ENCODE results near the gene KRT15.

DNA sequence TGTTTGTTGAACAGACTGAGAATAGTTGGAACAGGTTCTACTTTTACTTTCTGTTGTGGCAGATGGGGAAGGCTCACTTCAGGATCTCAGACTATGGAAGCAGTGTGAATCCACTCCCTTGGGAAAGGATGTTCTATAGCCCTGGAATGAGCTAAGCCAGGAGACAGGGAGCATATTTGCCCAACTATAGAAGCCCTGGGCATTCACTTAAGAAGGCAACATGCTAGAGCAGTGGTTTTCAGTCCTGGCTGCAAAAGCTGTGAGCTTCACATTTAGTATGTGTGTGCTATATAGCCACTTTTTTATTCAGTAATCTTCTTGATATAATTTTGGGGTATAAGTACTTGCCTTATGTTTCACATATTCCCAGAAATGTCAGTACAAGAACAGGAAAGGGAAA, 50.3 kb downstream of the KRT15 start:
- TF ChIP-seq, protein P1, sequence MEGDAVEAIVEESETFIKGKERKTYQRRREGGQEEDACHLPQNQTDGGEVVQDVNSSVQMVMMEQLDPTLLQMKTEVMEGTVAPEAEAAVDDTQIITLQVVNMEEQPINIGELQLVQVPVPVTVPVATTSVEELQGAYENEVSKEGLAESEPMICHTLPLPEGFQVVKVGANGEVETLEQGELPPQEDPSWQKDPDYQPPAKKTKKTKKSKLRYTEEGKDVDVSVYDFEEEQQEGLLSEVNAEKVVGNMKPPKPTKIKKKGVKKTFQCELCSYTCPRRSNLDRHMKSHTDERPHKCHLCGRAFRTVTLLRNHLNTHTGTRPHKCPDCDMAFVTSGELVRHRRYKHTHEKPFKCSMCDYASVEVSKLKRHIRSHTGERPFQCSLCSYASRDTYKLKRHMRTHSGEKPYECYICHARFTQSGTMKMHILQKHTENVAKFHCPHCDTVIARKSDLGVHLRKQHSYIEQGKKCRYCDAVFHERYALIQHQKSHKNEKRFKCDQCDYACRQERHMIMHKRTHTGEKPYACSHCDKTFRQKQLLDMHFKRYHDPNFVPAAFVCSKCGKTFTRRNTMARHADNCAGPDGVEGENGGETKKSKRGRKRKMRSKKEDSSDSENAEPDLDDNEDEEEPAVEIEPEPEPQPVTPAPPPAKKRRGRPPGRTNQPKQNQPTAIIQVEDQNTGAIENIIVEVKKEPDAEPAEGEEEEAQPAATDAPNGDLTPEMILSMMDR (IDR thresholded peaks at IDR 0.05; ENCODE audit: low read depth, low read length, missing input control) = no peak
- TF ChIP-seq RAD21 (IDR thresholded peaks at IDR 0.05) (no peak), JUND (IDR thresholded peaks at IDR 0.05) (no peak), ATF3 (IDR thresholded peaks at IDR 0.05) (no peak), FOXA1 (IDR thresholded peaks at IDR 0.05) (no peak), NR2F2 (IDR thresholded peaks at IDR 0.05) (no peak)
